Renal cortex interstitium (tissue), 11 donors: ENCODE results near the gene KMT5C. TPM values are rescaled to one million over a fixed set of nuclear protein-coding genes. Genes with fewer than 3 reads are reported as not detected.
A peak's percentile ranks its signal among the peaks of the same experiment; 100 is the strongest.

ENCODE experiments used
- DNase-seq, 11 donors: peaks; one replicate each; pipeline ENCODE4 v3.0.0-alpha.2; 2013; ENCODE audit warnings: low read depth in 9 of 11, low spot score in 4 of 11; ENCODE audit errors: extremely low read depth in 1 of 11
- polyA plus RNA-seq, 3 donors: library from polyadenylated mRNA; unstranded; fragments of 120-200 nt; gene quantifications; one replicate each; pipeline ENCODE4 v1.2.1, GENCODE V29; 2013; ENCODE audit not compliant: insufficient read length in 3 of 3

Gene KMT5C
- polyA plus RNA-seq, 3 donors = 16.5 to 34.5 (median 23.4) TPM

- no peak for DNase-seq
These were observed 37.9 kb downstream of the KMT5C start for GRCh38 chr19:55377356-55378131.

GRCh38 chr19:55379174-55379573 lies 39.5 kb downstream of the KMT5C start:
- no peak for DNase-seq

- no peak for DNase-seq
These were observed 42.3 kb downstream of the KMT5C start for GRCh38 chr19:55382013-55382412.

- no peak for DNase-seq
These were observed 42.9 kb downstream of the KMT5C start for GRCh38 chr19:55382522-55383054.

GRCh38 chr19:55383279-55384130 lies 43.8 kb downstream of the KMT5C start:
- peak in 1 of 11 donors; percentile 65 for DNase-seq

- no peak for DNase-seq
These were observed 44.6 kb downstream of the KMT5C start, which contains the start of gene TMEM238 for GRCh38 chr19:55384131-55384919. TMEM238 (minus strand) TSS chr19:55384292; CDS start chr19:55384259, 33 bp downstream.

GRCh38 chr19:55384920-55385723 lies 45.4 kb downstream of the KMT5C start:
- peak; percentile 87 to 97 (median 92) for DNase-seq

GRCh38 chr19:55385724-55386492 lies 46.2 kb downstream of the KMT5C start, which contains the start of gene RPL28:
RPL28 (plus strand) TSS chr19:55385932; CDS start chr19:55386358, 426 bp downstream.
- peak; percentile 95 to 99 (median 98) for DNase-seq

GRCh38 chr19:55386493-55386971 lies 46.9 kb downstream of the KMT5C start:
- no peak for DNase-seq

GRCh38 chr19:55387736-55388497 lies 48.2 kb downstream of the KMT5C start:
- no peak for DNase-seq

GRCh38 chr19:55389386-55390317 lies 50.0 kb downstream of the KMT5C start:
- DNase-seq = no peak

GRCh38 chr19:55390461-55390880 lies 50.8 kb downstream of the KMT5C start:
- DNase-seq = no peak

- DNase-seq = no peak
These were observed 51.6 kb downstream of the KMT5C start for GRCh38 chr19:55391191-55391670.

- DNase-seq = no peak
These were observed 52.3 kb downstream of the KMT5C start for GRCh38 chr19:55391702-55392615.
